Measurements from ENCODE around the gene ARSB.
"Not testable (repeated sequence)": the region's sequence is repeated elsewhere in the genome, so short reads cannot be mapped to it uniquely, and the experiment has no call there.

Gene ARSB

DNA sequence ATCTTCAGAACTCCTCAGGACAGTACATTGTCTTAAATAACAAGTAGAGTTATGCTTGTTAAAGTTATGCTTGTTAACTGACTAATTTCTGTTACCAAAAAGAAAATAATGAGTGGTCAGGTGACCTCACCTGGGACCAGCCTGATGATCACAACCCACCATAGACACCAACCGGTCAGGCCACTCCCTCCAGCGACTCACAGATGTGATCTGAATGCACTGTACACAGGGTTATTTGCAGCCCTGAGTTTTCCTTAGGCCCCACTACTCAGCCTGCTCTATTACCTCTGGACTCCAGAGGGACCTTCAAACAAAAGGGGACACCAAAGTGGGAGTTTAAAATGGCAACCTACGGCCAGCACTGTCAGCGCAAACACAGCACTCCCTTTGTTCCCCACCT lies 55.3 kb downstream of the ARSB start:
- no peak for DNase-seq

DNA sequence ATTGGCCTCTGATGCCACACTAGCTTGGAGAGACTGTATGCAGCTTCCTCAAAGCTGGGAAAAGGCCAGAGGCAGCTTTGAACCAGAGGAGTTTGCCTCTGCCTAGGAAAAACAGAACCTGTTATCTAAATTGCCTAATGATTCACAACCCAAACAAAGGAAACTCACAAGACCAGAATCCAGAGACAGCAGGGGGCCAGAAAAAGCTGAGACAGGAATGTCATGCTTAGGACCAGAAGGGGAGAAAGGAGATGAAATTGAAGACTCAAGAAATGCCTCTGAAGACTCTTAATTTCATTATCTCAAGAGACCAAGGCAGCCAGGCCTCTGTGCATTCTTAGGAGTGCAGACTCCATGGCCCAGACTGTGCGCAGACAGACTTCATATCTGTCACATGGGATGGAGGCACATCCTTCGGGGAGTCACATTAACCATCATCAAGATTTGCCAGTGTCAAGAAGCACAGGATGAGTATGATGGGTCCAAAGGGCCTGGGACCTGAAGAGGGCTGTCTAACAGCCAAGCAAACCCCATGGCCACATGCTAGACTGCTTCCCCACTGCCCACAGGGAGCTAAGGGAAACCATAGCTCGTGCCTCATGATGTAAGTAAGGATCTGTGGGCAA lies 57.3 kb downstream of the ARSB start:
- no peak for DNase-seq

DNA sequence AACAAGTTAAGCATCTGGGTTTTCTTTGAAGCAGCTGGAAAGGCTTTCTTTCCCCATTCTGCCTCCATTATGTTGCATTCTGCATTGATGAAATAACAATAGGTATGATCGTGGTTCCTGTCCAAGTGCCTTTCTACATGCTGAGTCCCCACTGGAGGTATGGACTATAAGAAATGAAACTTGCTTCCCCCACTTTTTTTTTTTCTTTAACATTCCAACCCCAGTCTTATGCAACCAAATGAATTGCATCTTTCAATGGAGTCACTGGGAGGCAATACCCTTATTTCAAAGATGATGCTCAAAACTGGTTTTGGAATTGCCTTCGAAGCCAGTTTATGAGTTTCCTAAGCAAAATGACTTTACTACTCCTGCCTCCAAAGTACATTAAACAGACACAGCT lies 58.9 kb downstream of the ARSB start:
- no peak for DNase-seq

DNA sequence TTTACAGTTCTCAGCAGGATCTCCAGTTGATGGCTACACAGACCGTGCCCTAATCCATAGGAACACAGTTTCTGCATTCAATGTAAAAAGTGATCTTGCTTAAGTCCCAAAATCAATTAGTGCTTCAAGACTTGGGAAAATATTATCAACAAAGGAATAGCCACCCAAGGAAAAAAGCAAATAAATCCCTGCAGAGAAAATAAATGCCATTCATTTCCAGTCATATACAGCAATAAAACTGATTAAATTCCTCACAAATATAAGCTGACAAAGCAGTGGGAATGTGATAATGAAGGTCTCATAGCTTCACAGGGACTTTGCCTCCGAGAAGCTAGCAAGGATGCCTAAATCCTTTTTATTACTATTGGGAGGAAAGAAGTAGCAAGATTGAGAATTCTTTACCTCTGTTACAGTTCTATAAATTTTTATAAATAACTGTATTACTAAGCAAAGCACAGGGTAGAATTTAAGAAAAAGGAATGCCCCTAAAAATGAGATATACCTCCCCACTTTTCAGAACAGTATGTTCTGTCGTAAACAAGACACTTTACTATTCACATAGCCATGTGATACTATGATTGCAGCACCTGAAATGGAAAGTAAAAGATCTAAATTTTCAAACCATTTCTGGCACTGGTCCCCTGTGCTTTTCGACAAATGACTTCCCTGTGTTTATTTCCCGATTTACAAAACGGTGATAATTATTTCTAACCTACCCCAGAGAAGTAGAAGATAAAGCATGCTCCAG lies 59.8 kb downstream of the ARSB start:
- DNase-seq = no peak

DNA sequence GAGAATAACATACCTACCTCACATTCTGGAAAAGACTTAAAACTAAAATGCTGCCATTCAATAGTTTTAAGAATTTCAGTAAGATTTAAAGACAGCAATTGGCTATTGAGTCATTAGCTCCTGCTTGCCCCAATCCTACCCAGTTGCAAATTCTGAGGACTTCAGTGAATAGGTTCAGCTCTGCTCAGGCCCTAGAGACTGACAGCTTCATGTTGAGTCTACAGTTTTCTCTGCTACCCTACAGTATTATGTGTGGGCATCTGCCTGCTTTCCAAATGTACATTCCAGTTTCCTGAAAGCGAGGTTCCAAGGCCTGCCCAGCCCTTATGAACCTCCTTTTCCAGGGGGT lies 61.5 kb downstream of the ARSB start:
- no peak for DNase-seq

DNA sequence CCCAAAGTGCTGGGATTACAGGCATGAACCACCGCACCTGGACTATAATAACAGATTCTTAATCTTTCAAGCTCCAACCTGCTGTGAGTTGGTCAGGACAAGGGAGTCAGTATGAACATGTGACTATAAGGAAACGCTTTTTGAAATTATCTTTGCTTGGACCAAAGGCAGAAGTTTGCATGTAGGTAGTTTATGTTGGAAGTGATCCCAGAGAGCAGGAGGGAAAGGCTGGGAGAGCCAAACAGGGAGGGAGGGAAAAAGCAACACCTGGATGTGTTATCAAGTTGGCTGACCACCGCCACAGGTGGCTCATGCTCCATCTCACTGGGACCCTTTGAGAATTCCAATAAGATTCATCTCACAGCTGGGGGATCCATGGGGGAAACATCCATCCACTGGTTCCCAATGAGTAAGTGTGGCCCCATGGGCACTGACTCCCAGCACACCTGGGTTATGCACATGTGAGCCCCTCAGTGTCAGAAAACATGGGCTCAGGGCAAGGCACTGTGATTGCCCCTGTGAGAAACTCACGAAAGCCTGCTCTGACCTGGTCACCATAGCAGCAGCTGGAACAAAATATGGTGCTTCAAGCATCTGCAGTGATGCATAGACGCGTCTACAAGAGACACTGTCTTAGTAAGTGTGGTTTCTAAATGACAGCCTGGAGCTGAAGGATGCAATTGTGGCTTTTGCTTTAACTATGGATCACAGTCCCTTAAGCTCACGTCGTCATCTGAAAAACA lies 62.1 kb downstream of the ARSB start:
- DNase-seq = no peak

DNA sequence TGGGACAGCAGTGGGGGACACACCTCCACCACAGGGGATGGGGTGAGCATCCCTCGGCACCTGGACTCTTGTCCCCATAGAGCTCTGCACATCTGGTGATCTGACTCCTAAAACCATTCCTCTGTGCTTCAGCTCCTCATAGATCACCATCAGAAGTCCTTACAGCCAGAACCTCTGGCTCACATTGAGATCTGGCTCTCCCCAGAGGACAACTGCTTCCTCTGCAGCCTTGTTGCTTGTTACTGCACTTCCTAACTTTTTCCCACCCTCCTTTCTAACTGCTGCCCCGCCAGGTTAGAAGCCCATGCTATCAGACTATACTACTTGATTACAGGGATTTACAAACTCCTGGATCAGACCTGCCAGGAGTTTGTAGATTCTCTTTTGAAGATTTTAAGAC lies 64.5 kb downstream of the ARSB start:
- no peak for DNase-seq

DNA sequence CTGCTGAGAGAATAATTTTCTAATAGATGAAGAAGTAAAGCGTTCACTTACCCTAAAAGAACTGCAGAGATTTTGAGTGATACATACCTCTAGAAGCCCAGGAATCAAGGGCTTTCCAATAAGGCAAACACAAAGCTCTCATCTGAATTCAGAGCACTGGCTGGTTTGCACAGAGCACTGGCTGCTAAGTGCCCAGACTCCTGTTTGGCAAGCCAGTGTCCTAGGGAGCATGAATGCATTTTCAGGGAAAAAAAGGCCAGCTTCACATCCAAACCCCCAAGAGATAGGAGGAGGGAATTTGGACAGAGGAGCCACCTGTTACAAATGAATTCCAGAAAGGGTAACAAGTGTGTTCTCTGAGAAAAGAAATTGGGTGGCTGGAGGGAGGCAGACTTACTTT lies 65.3 kb downstream of the ARSB start:
- no peak for DNase-seq

DNA sequence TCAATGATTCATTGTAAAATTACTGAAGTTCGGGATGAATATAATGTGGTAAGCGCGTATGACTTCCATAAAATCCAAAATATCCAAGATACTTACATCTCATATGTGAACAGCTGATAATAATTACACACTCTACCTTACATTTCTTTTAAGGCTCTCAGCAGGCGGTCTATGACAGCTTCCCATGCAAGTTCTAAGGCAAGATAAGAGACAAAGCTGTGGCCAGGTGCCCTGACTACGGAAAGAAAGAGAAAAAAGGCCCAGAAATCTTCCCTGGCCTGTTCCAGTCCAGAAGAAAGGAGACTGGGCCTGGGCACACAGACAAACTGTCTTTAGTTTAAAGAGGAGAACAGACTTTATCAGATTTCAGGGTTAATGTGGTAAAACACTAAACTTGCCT lies 69.1 kb downstream of the ARSB start:
- no peak for DNase-seq

DNA sequence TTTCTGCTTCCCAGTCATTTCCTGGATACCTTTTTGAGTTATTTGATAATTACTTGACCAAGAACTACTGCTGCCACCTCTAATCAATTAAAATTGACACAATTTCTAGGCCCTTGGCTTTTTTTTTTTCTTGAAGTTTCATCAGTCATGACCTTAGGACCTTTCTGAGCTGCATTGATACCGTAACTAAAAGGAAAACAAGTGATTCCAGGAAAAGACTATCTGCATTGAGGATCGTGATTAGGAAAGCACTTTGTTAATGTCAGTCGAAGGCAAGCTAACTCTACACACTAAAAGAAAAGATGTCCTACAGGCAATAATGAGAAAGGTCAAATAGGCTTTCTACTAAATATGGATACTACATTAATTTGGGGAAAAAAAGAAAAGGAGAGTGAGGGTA lies 69.9 kb downstream of the ARSB start:
- no peak for DNase-seq

DNA sequence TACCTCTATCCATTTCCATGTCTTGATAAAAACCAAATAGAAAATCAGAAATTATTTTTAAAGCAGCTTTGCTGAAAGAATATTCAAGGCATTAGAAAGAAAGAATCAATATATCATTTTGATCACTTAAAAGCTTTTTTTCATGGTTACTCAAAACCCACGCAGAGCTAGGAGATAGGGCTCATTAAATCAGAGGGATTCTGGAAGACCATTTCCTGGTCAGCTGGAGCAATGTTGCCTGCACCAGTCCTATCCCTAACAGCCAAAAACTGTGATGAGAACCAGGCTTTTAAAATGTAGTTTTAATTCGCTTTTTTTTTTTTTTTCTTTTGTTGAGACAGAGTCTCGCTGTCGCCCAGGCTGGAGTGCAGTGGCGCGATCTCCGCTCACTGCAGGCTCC lies 72.3 kb downstream of the ARSB start:
- no peak for DNase-seq

DNA sequence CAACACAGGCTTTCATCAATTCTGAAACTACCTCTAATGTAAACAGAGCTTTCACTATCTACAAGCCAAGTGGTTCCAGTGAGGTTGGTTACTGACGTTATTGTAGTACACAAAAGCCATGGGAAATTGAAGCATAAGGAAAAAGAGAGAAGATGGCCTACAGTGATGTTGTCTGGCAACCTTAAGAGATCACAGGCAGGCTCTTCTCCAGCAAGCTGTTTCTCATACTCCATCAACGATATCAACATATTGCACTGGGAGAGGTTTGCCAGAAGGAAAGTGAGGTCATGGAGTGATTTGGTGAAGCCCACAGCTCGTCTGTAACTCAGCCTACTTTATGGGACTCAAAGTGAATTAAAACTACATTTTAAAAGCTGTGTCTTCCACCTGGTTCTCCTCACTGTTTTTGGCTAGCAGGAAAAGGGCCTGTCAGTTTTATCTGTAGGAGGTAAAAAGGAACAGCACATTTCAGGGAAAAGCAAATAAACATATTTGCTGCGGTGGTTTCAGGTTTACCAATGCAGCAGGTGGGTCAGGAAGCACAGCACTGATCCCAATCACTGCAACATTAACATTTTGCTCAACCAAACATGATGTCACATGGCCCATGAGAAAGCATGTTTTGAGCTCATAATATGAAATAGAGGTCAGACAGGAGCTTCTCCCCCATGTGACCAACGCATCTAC lies 72.9 kb downstream of the ARSB start:
- no peak for DNase-seq

DNA sequence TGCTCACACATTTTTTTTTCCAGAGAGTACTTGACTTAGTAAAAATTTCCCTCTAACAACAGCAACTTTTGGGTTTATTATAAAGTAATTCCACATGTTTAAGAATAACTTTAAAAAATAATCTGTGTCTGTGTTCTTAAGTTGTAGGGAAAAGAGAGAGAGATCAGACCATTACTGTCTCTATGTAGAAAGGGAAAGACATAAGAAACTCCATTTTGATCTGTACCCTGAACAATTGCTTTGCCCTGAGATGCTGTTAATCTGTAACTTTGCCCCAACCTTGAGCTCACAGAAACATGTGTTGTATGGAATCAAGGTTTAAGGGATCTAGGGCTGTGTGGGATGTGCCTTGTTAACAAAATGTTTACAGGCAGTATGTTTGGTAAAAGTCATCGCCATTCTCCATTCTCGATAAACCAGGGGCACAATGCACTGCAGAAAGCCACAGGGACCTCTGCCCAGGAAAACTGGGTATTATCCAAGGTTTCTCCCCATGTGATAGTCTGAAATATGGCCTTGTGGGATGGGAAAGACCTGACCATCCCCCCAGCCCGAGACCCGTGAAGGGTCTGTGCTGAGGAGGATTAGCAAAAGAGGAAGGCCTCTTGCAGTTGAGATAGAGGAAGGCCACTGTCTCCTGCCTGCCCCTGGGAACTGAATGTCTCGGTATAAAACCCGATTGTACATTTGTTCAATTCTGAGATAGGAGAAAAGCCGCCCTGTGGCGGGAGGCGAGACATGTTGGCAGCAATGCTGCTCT lies 75.7 kb downstream of the ARSB start:
- not testable (repeated sequence) for DNase-seq

DNA sequence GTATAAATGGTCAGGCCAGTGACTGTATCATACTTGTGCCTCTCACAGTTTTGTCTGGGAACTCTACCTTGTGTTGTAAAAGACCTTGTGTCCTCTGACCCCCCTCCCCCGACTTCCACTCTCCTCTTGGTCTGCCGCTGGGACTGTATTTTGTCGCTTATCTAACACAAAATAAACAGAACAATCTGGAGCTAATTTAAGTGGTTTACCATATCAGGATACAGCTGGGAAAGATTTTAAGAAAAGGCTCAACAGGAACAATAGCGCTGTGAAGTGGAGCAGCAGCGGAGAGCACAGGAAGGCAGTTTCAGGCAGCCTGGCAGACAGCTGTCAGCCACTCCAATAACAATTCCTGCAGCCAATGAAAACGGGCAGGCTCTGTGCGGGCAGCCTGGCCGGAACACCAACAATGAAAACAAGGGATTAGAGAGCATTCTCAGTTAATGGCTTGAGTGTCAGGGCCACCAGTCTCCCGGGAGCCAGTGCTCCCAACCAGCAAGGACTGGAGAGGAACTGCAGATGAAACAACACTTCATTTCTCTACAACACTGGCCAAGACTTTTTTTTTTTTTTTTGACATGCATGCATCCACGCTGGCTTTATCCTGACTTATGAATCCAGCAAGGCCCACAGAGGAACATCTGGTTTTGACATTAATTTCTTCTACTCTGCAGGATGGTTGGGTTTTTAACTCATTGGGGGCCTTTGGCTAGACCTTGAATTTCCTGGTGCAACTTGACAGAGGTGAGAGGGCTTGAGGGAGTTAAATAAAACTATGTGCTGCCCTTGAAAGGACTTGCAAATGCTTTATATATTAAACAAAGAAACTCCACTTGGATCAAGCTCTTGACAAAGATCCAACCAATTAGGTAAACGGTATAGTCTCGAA lies 76.7 kb downstream of the ARSB start:
- no peak for DNase-seq

DNA sequence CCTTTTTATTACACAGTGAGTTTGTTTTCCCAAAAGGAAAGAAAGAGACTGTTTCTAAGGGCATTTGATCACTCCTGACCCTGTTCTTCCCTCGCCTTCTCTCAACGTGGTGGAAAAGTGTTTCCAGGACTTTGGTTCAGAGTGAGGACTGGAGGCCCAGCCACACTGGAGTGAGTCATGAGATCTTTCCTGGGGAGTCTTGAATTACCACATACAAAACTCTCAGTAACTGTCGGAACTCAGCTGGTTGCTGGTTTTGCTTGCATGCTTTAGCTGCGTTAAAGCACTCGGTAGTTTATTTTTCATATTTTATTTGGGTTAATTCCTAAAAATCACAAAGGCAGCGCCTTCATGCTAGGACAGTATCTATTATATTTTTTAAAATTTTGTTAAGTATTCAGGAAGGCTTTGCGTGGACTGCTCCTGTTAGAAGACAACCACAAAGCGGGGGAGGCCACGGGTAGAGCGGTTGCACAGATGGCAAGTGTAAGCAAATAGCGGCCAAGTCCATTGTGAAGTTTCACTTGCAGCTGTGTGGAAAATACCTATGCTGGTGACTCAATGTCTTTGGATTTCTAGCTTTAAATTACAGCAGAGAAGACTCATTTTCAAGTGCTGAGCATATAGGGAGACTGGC lies 77.7 kb downstream of the ARSB start:
- no peak for DNase-seq

DNA sequence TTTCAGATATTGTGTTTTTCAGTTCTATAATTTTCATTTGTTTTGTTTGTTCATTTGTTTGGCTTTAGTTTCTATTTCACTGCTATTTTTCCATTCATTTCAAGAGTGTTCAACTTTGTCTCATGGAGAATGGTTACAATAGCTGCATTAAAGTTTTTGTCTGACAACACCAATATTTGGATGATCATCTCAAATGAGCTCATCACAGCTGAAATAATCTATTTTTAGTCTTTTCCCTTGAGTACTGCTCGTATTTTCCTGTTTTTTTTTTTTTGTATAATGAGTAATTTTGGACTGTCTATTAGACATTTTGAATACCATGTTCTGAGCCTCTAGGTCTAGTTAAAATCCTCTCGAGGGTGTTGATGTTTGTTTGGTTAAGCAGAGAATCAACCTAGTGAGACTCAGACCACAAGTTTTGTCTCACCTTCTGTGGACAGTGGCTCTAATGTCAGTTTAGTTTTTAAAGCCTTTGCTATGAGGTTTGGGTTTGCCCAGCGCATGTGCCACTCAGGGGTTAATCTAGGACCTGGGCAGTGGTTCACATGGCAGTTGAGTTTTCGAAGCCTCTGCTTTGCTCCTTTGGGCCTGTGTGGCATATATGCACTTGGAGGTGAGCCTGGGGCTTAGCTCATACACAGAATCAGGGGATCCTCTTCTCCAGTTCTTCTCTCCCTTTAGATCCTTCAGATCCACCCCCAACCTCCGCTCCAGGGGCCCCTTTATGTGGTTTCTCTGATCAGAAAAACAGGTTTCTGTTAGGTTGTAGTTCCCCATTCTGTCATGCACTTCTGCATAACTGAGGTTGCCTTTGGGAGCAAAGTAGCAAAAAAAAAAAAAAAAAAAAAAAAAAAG lies 79.8 kb downstream of the ARSB start:
- DNase-seq = no peak

DNA sequence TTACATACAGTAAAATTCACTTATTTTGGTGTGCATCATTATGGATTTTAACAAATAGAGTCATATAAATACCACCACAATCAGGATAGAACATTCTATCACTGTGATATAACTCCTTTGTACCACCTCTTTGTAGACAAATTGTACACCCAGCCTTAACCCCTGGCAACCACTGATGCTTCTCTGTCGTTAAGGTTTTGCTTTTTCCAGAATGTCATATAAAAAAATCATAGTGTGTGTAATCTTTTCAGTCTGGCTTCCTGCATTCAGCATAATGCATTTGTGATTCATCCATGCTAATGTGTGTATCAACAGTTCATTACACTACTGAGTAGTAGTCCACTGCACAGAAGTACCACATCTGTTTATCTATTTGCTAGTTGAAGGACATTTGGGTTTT lies 81.2 kb downstream of the ARSB start:
- DNase-seq = no peak

DNA sequence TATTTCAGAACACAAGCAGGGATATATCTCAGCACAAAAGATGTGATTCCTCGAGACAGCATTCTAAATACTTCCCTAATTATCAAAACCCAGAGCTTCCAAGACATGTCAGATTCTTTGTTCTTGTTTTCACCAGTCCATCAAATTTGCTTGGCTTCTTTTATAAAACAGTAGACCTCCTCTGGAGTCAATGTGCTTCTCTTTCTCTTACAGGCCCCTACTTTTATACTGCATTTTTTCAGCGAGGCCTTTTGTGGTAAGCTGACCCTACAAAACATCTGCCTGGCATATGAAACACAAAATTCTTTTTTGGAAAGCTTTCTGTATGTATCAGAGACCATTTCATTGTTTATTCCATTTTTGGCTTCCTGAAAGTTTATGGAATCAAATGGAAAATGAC lies 81.8 kb downstream of the ARSB start:
- no peak for DNase-seq

DNA sequence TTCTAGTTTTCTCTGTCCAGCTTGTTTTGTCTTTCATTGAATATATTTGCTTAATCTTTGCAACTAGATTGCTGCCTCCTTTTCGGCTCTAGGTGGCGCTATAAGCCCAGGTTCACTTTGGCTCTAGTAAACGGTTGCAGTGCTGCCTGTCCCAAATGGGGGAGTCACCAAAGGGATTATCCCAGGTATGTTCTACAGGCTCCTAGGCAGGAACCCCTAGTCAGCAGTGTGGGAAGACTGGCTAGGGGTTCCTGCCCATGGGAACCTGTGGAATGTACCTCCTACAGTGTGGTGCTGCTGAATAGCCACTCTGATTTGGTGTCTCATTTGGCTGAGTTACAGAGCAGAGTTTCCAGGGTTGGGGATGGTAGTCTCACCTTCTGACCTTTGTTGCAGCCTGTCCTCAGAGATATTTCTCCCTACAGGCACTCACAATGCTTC lies 85.2 kb downstream of the ARSB start:
- DNase-seq = no peak

DNA sequence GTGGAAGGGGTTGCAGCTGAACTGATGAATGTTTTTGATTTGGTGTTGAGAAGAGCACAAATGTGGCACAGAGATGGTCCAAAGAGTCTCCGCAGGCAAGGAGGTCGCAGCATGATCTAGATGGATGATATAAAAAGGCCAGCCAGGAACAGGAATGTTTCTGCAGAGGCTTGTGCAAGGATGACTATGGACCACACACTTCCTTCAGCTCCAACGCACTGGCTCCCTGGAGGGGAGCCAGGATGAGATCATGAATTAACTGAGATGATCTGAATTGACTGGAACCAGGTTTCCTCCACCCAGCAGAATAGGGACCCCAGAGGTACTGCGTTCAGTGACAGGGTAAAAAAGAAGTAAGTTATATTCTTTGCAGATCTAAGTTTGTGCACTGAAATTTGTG lies 89.0 kb downstream of the ARSB start:
- DNase-seq = no peak

Data from activated CD4-positive, alpha-beta T cell treated with anti-CD3 and anti-CD28 coated beads, Interleukin-2, amount 50 U/mL, for 4 hours (primary cell).